Measurements from ENCODE around the gene DBX1.
"Not testable (repeated sequence)": the region's sequence is repeated elsewhere in the genome, so short reads cannot be mapped to it uniquely, and the experiment has no call there.

Gene DBX1

DNA sequence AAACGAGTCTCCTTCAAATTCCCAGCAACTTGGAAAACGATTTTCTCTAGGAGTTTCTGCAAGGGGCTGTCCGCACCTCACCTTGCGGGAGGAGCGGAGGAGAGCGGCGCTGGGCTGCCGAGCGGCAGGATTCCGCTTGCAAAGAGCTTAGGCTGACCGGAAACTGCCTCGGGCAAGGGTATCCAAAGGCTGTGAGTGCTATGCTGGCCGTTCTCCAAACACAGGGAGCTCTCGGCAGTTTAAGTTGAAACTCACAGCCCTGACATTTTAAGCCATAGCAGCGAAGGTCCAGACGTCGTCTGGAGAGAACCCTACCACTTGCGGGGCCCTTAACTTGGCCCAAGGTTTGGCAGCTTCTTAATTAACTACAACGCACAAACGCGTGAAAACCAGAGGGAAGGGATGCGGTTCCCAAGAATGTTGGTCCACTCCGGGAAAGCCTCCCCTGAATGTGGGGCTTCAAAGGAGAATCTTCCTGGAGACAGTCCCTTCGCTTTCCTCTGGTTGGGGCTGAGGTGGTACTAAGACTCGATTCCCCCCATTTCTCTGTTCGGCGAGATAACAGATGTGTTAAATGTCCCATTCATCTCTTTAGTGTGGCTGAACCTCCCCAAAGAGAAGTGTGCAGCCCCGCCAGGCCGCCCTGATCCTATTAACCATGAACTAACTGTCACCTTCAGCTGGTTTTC, 1.1 kb upstream of the DBX1 start:
- DNase-seq: peak; percentile 17 to 34

DNA sequence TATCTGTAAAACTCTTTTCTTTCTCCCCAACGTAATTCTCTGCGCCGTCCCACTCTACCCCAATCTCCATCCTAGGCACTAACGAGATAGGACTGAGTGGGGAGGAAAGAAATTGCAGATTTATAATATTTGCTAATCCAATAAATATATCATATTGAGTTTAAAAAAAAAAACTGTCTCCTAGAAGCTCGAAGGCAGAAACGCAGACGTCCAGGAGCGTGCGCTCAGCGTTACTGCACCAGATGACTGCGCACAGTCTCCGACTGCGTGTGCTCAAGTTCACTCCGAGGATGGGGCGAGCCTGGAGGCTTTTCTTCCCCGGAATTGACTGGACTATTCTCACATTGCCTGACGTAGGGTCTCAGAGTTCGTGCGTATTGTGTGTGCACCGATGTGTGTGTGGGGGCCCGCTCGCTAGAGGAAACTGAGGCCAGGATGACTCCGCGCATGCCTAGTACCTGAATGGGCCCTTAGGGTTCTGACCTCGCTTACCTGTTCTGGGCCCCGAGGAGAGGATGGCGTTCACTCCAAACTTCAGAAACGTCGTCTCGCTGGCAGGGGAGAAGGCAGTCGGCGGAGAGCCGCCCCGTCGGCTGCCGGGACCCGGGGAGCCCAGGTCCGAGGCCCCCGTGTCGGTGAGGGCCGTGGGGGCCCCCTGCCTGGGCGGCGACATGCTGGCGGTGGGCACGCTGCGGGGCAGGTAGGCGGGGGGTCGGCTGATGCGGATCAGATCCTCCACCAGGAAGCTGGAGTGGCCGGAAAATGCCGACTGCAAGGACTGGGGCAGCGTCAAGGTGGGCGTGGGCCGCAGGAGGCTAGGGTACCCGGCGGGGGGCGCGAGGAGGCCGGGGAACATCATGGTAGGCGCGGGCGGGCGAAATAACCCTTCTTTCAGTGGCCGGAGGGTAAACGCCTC, 551 bp downstream of the DBX1 start:
- peak in 1 of 2 experiments; percentile 25 for DNase-seq

DNA sequence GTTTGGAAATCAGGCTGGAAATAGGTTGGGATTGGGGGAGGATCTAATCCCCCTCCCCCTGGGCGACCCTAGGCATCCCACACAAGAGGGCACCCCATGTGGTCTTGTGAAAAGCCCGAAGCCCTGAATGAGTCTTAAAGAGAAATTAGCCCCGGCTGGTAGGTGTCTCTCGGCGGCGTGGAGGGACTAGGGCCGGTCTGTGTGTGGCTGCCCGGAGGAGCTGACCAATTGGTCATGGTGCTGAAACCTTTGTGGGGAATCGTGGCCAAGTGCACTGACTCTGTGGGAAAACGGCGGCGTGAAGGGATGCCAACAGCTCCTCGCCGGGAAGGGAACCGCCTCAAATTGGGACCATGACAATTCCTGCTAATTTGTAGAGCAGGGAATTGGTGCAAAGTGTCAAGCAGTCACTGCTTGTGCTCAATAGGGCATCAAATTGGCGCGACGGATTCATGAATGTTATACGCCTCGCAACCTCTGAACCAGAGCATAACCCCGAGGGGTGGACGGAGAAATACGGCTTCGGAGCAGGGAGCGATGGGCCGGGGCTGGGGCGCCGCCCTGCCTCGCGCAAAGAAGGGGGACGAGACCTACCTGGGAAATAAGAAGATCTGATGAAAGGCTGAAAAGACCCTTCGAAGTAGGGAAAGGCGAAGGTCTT, 1.5 kb downstream of the DBX1 start:
- DNase-seq: peak in 1 of 2 experiments; percentile 4

DNA sequence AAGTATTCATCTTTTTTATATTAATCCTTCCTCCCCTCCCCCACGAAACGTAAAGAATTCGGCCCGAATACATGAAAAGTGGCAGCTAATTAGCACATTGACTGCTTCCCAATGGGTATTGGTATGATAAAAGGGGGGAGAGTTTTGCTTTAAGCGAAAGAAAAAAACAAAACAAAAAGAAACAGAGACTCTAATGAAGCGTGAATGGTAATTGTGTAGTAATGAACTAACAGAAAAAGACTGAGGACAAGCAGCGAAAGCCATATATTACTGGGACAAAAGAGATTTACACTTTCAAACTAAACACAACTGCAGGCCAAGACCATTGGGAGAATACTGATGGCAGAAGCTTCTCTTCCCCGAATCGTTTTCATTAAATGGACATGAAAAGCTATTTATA, 2.5 kb downstream of the DBX1 start:
- DNase-seq: no peak

DNA sequence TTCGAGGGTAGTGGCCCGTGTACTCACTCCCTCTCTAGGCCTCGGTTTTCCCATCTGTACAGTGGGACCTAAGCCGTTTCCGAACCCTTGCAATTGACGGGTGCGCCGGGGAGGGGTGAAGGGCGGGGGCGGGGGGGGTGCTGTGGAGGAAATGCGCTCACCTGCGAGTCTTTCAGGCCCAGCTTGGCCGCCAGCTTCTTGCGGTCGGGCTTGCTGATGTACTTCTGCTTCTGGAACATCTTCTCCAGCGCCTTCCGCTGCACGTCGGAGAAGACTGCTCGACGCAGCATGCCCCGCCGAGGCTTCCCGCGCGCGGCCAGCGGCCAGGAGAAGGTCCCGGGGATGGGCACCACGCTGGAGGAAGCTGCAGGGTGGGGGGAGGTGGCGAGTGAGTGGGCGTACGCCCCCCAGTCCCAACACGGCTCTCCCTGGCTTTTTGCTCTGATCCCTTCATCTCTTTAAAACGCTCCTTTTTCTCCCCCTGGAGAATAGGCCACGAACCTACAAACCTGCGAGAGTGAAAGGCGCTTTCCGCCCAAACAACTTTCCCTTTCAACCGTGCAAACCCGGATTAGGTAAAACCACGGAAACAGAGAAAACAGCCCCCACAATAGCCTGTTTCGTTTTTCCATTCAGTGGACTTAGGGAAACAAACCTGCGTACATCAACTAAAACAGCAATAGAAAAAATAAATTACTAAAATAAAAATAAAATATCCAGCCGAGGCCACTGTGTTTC, 3.2 kb downstream of the DBX1 start:
- DNase-seq: peak in 1 of 2 experiments; percentile 27

DNA sequence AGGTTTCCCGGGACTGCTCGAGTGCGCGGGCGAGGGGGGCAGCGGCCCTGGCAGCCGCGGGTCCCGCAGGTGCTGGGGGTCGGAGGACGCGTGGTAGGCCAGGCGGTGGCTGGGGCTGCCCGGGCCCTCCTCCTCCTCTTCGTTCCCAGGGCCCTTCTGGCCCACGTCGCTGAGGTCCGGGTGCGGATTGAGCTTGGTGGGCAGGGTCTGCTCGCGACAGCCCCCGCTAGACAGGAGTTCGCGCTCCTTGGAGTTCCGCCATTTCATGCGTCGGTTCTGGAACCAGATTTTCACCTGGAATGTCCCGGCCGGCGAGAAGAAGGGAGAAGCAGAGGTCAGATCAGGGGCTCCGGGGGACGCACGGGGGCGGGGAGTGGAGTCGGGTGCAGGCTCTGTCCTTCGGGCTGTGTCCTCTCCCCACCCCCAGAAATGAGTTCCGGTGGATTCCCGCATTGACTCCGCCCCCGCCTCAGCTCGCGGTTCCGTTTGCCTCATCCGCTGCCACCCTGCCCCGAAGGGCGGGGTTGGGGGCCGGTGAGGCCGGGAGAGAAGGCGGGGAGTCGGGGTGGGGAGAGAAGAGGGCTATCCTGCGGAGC, 3.9 kb downstream of the DBX1 start:
- peak; percentile 40 to 50 for DNase-seq

DNA sequence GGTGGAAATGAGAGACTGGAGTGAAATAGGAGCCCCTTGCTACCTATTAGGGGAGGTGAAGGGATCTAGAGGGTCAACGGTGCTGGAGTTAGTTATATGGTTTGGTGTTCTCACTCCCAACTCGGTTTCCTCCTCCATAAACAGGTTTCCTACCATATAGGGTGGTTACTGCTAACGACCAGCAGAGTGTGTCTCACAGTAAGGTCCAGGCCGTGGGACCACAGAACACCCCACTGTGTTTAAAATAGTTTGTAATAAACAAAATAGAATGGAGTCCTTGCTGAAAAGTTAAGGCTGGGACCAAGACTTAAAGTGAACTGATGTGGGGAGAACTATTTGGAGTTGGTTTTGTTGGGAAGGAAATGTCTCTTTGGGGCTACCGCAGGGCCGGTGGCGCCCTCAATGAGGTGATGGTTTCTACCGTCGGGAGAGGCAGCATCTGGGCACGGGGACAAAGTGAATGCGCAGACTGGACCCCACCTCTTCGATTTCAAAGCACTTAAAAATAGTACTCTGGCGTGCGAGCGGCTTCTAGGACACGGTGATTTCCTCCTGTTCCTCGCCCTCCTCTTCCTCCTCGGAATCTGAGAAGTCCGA, 4.5 kb downstream of the DBX1 start:
- DNase-seq: peak in 1 of 2 experiments; percentile 15

DNA sequence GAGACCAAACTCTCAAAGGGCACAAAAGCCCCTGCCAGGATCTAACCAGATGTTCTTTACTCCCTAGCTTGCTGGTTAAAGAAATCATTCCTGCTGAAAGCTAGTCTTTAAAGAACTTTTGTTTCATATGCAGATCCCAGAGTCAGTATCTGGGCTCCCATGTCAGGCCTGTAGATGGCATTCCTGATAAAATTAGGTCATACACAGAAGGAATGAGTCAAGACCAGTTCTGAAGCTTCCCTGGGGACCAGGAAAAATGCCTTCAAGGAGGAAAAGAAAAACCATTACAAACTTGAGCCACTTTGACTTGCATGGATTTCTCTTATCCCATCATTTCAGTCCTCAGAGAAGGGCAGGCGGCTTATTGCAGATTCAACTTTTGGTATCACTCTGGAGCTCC, 5.9 kb downstream of the DBX1 start:
- no peak for DNase-seq

DNA sequence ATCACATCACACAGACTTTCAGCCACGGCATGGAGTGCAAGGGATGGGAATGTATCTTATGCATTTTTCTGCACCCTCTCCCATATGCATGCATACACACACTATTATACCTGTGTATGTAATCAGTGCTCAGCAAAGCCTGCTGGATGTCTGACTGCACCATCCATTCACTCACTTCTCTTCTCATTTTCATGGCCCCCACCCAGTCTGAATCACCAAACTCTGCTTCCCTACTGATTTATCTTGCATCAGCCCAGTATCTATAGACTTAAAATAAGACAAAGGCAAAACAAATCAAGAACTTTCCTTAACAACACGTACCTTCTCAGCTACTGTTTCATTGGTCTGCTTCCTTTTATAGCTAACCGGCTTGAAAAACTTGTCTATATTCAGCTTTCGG, 21.6 kb downstream of the DBX1 start:
- no peak for DNase-seq

DNA sequence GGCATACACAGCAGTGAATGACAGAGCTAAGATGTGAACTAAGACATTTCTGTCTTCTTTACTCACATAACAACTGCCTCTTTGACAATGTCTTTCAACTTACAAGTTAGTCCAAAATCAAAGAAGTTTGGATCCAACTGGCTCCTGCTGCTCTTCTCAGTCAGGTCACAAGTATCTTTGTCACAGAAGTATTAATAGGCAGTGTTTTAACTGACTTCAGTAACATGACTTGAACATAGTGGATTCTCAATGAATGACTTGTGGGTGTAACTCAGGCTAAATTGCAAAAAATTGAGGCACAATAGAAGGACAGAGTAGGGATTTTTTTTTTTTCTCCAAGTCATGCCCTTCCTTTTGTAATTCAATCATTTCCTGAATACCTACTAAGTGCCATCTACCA, 22.6 kb downstream of the DBX1 start:
- no peak for DNase-seq

DNA sequence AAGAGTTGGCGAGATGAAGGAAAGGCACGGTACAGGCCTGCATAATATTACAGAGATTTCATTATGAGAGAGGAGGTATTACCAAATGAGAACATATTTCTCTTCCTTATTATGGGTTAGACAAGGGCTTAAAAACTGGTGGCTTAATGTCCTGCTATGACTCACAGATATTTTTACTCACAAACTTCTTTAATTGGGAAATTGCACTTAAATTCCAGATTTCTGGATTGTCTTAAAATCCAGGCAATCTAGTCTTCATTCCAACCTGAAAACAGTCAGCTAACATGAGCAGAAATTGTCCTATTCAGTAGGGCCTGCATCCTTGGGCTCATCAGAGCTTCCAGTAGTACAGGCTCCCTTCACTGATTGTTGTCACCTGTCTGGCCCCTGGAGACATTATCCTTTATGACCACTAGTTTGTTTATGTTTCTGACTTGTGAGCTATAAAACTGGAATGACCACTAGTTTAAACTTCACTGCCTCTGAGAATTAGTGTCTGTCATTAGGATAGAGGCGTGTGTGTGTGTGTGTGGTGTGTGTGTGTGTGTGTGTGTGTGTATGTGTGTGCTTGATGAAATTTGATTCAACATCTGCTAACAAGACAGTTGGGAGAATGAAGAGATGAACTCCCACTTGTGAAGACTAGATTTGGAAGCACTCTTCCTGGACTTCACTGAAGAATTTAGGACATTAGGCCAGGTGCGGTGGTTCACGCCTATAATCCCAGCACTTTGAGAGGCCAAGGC, 25.1 kb downstream of the DBX1 start:
- DNase-seq: no peak

DNA sequence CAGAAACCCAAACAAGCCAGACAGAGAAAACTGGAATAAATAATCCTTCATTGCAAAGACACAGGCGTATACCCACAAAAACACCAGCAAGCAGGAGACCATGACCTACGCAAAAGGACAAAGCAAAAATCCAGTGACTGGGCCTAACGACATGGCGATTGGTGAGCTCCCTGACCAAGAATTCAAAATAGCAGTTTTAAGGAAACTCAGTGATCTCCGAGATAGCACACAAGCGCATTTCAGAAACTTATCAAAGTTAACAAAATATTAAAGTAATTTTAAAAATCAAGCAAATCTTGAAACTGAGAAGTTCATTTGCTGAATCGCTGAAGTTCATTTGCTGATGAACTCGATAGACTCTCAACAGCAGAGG, 27.6 kb downstream of the DBX1 start:
- DNase-seq: no peak

DNA sequence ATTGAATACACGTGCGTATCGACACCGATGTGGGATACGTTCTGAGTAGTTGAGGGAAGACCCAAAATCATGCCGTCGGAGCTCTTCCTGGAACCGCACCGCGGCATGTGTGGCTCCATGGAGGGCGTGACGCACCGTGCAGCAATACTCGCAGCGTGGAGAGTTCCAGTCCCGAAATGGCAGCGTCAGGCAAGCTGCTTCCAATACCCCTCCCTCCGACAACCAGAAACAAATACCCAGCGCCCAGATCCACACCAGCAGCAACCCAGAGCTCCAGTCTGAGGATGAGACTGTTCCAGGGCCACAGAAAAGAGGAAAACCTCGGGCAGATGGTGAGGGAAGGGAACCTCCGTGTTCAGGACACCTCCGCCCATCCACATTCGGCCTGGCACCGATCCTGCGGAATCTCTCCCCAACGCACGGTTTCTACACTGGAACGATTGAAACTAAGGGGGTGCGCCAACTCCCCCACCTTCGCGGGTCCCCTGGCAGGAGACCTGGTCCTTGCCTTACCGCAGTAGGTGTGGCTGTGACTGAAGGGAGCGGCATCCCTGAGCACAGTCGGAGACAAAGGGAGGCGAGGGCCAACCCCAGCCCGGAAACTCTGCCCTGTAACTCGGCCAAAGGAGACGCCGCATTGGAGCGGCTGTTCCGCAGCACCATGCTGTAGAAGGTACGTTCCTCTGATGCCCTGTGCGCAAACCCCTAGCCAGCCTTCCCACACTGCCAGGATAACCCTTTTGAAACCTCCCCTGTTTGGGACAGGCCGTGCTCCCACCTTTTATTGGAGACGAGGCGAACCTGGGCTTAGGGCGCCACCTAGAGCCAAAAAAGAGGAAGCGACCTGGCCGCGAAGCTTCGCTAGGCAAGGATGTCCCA, 28.2 kb downstream of the DBX1 start:
- DNase-seq: peak; percentile 32 to 46

DNA sequence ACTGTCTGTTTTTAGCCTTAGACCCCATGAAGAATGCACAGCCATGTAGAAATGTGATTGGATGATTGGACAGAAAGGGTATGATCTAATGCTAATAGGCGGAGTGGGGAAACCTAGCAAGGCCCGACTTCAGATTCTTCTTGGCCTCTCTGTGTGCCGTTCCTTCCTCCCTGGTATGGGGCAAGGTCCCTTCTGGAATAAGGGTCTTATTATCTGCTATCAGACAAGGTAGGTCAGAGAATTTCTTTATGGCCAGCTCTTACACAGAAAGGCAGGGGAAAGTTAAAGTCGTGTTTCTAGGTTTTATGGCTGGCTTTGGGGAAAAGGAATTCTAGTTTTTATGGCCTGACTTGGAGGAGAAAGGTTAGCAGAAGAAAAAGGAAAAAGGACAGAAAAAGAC, 30.6 kb downstream of the DBX1 start:
- no peak for DNase-seq

DNA sequence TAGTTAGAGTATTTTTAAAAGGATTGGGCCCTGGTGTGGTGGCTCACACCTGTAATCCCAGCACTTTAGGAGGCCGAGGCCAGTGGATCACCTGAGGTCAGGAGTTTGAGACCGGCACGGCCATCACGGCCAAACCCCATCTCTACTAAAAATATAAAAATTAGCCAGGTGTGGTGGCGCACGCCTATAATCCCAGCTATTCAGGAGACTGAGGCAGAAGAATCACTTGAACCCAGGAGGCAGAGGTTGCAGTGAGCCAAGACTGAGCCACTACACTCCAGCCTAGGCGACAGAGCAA, 31.8 kb downstream of the DBX1 start:
- not testable (repeated sequence) for DNase-seq

DNA sequence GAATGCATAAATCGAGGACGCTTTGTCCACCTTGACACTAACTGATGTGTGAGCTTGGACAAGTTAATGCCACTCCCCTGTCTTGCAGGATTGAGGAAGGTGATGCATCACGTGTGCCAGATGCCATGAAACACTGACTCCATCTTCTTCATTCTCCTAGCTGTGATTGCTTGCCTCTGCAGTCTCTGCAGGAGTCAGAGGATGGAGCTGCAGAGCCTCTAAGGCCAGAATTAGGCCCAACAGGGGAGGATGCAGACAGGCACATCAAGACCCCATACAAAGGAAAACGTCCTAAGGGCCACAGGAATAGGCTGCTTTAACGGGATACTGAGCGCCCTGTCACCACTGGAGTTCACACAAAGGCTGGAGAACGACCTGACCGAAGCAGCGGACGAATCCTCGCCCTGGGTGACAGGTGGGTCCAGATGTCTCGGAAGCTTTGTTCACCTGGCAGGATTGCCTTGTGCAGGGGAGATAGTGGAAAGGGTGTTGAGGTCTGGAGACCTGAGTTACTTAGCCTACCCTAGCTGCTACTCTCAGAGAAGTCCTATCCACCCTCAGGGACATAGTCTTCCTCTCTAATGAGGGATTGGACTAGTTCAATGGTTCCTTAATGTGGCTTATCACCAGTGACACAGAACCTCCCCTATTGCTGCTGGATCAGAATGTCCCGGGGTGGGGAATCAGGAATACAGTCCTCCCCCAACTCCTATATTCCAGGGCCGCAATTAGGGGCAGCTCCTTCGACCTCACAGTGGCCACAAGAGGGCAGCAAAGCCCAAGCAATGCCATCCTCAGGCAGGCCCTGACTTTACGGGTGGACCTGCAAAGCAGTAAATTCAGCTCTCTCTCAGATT, 32.4 kb downstream of the DBX1 start:
- peak; percentile 46 to 66 for DNase-seq

DNA sequence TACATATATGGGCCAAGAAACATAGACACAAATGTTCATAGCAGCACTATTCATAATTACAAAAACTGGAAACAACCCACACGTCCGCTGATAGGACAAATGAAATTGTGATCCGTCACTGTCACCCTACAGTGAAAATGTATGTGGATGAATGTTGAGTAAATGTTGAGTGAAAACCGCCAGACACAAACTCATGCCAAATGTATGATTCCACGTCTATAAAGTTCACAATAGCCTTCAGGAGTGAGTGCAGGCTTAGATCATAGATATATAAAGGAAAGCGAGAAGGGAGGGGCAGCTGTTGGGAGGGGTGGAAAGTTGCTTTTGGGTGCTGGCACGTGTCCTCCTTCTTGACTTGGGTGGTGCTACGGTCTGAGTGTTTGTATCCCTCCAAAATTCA, 33.6 kb downstream of the DBX1 start:
- DNase-seq: no peak

DNA sequence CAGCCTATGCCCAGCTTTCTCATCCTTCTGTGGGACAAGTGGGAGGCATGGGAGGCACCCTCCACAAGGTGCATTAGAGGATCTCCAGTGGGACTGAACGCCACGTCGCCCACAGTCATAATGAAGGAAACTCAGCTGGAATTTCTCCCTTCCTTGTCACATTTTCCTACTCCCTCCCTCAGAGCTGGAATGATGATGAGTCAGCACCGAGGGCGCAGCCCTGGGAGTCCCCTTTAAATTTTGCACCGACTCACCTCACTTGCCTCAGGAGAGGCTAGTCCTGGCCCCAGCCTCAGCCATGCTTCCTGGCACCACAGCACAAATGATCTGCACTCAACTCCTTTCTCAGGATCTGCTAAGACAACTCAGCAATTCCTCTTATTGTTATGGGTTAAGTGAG, 34.3 kb downstream of the DBX1 start:
- DNase-seq: no peak

DNA sequence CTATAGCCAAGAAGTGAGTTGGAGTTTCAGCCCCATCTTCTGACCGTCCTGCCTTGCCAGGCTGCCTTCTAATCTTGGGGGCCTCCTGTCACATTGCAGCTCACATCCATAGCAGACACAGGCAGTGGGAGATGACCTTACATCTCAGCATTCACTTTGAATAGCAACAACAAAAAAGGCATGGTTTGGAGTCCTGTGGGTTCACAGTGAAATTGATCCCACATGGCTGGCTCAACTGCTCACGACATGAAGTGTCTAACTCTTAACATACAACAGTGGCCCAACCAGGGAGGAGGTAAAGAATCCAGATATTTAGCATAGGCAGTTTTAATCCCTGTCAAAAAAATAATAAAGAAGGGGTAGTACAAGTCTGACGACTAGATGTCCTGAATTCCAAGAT, 38.1 kb downstream of the DBX1 start:
- peak in 1 of 2 experiments; percentile 2 for DNase-seq

Data from NCI-H524 (cell line).